GM23338 (cell line): ENCODE data around the gene ZNF579. TPM values are rescaled to one million over a fixed set of nuclear protein-coding genes. Genes with fewer than 3 reads are reported as not detected.
"Not testable (repeated sequence)": the region's sequence is repeated elsewhere in the genome, so short reads cannot be mapped to it uniquely, and the experiment has no call there.

Source experiments
- ATAC-seq: fragments of 200-7000 bp; cut with Tn5 transposase; 3 replicates; pipeline ENCODE4 v1.9.1; 2020
- DNase-seq: peaks from one replicate; pipeline ENCODE4 v3.0.0-alpha.2; 2015; ENCODE audit warnings: low spot score
- H2AFZ ChIP-seq: fragments of 200-600 bp; sonication (generic); 2 replicates; pipeline ENCODE4 v1.8.0; 2016; ENCODE audit warnings: antibody characterized with exemption, mild to moderate bottlenecking, moderate library complexity
- H3F3A ChIP-seq: fragments of 200-600 bp; sonication (generic); replicated peaks from 2 replicates; pipeline ENCODE4 v1.8.0; 2017; ENCODE audit warnings: antibody characterized with exemption, mixed run types, low read depth
- H3K27ac ChIP-seq: fragments of 200-600 bp; sonication (generic); 2 replicates; pipeline ENCODE4 v1.6.1; 2016; ENCODE audit warnings: low read depth
- H3K27me3 ChIP-seq: fragments of 200-600 bp; sonication (generic); 2 replicates; pipeline ENCODE4 v1.8.0; 2016; ENCODE audit warnings: mild to moderate bottlenecking, mixed run types, moderate library complexity; ENCODE audit not compliant: insufficient read depth
- H3K36me3 ChIP-seq: fragments of 200-600 bp; sonication (generic); 2 replicates; pipeline ENCODE4 v1.8.0; 2016; ENCODE audit warnings: mild to moderate bottlenecking; ENCODE audit not compliant: insufficient read depth
- H3K4me1 ChIP-seq: fragments of 200-600 bp; sonication (generic); 2 replicates; pipeline ENCODE4 v1.8.0; 2016; ENCODE audit warnings: mild to moderate bottlenecking, moderate library complexity; ENCODE audit not compliant: insufficient read depth
- H3K4me2 ChIP-seq: fragments of 200-600 bp; sonication (generic); 2 replicates; pipeline ENCODE4 v1.7.1; 2017; ENCODE audit warnings: mixed run types
- H3K4me3 ChIP-seq: fragments of 200-600 bp; sonication (generic); 2 replicates; pipeline ENCODE4 v1.6.1; 2016; ENCODE audit warnings: mixed run types
- H3K79me2 ChIP-seq: fragments of 200-600 bp; sonication (generic); replicated peaks from 2 replicates; pipeline ENCODE4 v1.8.0; 2017; ENCODE audit warnings: mild to moderate bottlenecking; ENCODE audit not compliant: insufficient read depth
- H3K9me2 ChIP-seq: fragments of 200-600 bp; sonication (generic); 2 replicates; pipeline ENCODE4 v1.8.0; 2017; ENCODE audit not compliant: insufficient read depth
- H4K20me1 ChIP-seq: fragments of 200-600 bp; sonication (generic); replicated peaks from 2 replicates; pipeline ENCODE4 v1.8.0; 2017; ENCODE audit warnings: mild to moderate bottlenecking; ENCODE audit not compliant: insufficient read depth
- H3K27ac Mint-ChIP-seq: 2 replicates; pipeline ENCODE4 v1.8.0; 2020; ENCODE audit warnings: inconsistent platforms, mild to moderate bottlenecking, moderate library complexity, mixed read lengths
- H3K27me3 Mint-ChIP-seq: 3 replicates; pipeline ENCODE4 v1.8.0; 2022; ENCODE audit warnings: low read depth, mild to moderate bottlenecking, moderate library complexity, mixed read lengths, inconsistent platforms; ENCODE audit not compliant: insufficient read depth, poor library complexity
- H3K36me3 Mint-ChIP-seq: 3 replicates; pipeline ENCODE4 v1.8.0; 2021; ENCODE audit warnings: low read depth, mild to moderate bottlenecking, inconsistent platforms, moderate library complexity, mixed read lengths
- H3K4me1 Mint-ChIP-seq: 3 replicates; pipeline ENCODE4 v1.8.0; 2020; ENCODE audit warnings: mild to moderate bottlenecking, inconsistent platforms, mixed read lengths
- H3K4me3 Mint-ChIP-seq: 3 replicates; pipeline ENCODE4 v1.8.0; 2021; ENCODE audit warnings: moderate library complexity, mild to moderate bottlenecking, inconsistent platforms, mixed read lengths
- H3K9me3 Mint-ChIP-seq: 3 replicates; pipeline ENCODE4 v1.8.0; 2020; ENCODE audit warnings: moderate library complexity, mild to moderate bottlenecking, inconsistent platforms, mixed read lengths
- JUNB ChIP-seq: IDR thresholded peaks from one replicate; pipeline ENCODE4 v1.6.1; 2016; ENCODE audit warnings: antibody characterized with exemption; ENCODE audit not compliant: unreplicated experiment
- STAT1 ChIP-seq: IDR thresholded peaks from one replicate; pipeline ENCODE4 v1.6.1; 2016; ENCODE audit warnings: antibody characterized with exemption; ENCODE audit not compliant: unreplicated experiment
- polyA plus RNA-seq: library from polyadenylated mRNA; unstranded; fragments of >200 nt; fragmentation: Nextera tagmentation; extraction: Ambion mirVana; gene quantifications from 2 replicates; pipeline ENCODE4 v1.2.1, GENCODE V29; 2016
- total RNA-seq: library from RNA; depleted of rRNA; stranded (reverse); fragments of >200 nt; shearing (Covaris generic); gene quantifications from 2 replicates; pipeline ENCODE4 v1.2.3, GENCODE V29; 2014
- TF ChIP-seq, protein P1 (sequence below): IDR thresholded peaks from one replicate; pipeline ENCODE4 v1.6.1; 2018; ENCODE audit warnings: antibody characterized with exemption; ENCODE audit not compliant: unreplicated experiment

ZNF579 gene
- total and polyA plus RNA-seq, 2 experiments from 2014 or later = 7.3 to 12.2 TPM

DNA sequence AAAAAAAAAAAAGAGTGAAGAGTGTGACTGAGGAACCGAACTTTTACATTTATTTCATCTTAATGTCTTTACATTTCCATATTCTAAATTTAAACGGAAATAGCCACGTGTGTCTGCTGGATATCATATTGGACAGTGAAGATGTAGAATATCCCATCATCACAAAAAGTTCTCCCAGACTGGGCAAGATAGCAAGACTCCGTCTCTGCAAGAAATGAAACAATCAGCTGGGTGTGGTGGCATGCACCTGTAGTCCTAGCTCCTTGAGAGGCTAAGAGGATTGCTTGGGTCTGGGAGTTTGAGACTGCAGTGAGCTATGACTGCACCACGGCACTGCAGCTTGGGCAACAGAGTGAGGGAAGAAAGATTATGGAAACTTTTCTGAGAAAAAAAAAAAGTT lies 3.9 kb downstream of the ZNF579 start (continued):
- TF ChIP-seq, protein P1, sequence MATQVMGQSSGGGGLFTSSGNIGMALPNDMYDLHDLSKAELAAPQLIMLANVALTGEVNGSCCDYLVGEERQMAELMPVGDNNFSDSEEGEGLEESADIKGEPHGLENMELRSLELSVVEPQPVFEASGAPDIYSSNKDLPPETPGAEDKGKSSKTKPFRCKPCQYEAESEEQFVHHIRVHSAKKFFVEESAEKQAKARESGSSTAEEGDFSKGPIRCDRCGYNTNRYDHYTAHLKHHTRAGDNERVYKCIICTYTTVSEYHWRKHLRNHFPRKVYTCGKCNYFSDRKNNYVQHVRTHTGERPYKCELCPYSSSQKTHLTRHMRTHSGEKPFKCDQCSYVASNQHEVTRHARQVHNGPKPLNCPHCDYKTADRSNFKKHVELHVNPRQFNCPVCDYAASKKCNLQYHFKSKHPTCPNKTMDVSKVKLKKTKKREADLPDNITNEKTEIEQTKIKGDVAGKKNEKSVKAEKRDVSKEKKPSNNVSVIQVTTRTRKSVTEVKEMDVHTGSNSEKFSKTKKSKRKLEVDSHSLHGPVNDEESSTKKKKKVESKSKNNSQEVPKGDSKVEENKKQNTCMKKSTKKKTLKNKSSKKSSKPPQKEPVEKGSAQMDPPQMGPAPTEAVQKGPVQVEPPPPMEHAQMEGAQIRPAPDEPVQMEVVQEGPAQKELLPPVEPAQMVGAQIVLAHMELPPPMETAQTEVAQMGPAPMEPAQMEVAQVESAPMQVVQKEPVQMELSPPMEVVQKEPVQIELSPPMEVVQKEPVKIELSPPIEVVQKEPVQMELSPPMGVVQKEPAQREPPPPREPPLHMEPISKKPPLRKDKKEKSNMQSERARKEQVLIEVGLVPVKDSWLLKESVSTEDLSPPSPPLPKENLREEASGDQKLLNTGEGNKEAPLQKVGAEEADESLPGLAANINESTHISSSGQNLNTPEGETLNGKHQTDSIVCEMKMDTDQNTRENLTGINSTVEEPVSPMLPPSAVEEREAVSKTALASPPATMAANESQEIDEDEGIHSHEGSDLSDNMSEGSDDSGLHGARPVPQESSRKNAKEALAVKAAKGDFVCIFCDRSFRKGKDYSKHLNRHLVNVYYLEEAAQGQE = no peak
- TF ChIP-seq STAT1 = no peak
- TF ChIP-seq JUNB = no peak

GRCh38 chr19:55573929-55574328 lies 6.7 kb downstream of the ZNF579 start:
- not testable (repeated sequence) for ATAC-seq, H2AFZ ChIP-seq, H3K4me2 ChIP-seq, H4K20me1 ChIP-seq, H3K4me1 ChIP-seq, DNase-seq, H3K27me3 ChIP-seq, H3K4me3 Mint-ChIP-seq, H3K27me3 Mint-ChIP-seq, H3K9me3 Mint-ChIP-seq, H3K27ac ChIP-seq, H3K4me1 Mint-ChIP-seq, H3K27ac Mint-ChIP-seq, H3K36me3 ChIP-seq, H3K4me3 ChIP-seq, H3K79me2 ChIP-seq, H3F3A ChIP-seq, H3K9me2 ChIP-seq
- H3K36me3 Mint-ChIP-seq = peaks cover 20% of the 10 kb centered on the region

- not testable (repeated sequence) for H3K79me2 ChIP-seq, H3K27ac Mint-ChIP-seq, H3K27me3 ChIP-seq, H4K20me1 ChIP-seq, H3K27me3 Mint-ChIP-seq, H3K4me2 ChIP-seq, H3K27ac ChIP-seq, H3K9me3 Mint-ChIP-seq, H3K4me1 ChIP-seq, H3K4me1 Mint-ChIP-seq, H3K4me3 Mint-ChIP-seq, H3K36me3 Mint-ChIP-seq, DNase-seq, H2AFZ ChIP-seq, H3F3A ChIP-seq, H3K36me3 ChIP-seq, H3K4me3 ChIP-seq, ATAC-seq, H3K9me2 ChIP-seq
Measured at GRCh38 chr19:55569477-55569876, 11.2 kb downstream of the ZNF579 start.

- Mint-ChIP-seq H3K27ac (no peak overlapping the region), H3K9me3 (no peaks in the 10 kb centered on the region), H3K4me3 (no peak overlapping the region), H3K27me3 (peaks cover 4% of the 10 kb centered on the region), H3K36me3 (no peaks in the 10 kb centered on the region), H3K4me1 (no peaks in the 10 kb centered on the region)
- DNase-seq (no peak), ATAC-seq (no peak)
- H3K27me3 ChIP-seq = no peaks in the 10 kb centered on the region
- no peak for TF ChIP-seq STAT1
- H3K27ac ChIP-seq = no peak overlapping the region
- no peak overlapping the region for H2AFZ ChIP-seq
- H3F3A ChIP-seq = no peaks in the 10 kb centered on the region
- no peaks in the 10 kb centered on the region for H3K79me2 ChIP-seq
- H3K36me3 ChIP-seq = no peaks in the 10 kb centered on the region
- no peaks in the 10 kb centered on the region for H3K4me1 ChIP-seq
- no peak overlapping the region for H3K4me2 ChIP-seq
- H3K9me2 ChIP-seq = peaks cover 4% of the 10 kb centered on the region; the same call in 1 of the 2 replicates
- H3K4me3 ChIP-seq = no peak overlapping the region
- H4K20me1 ChIP-seq = no peaks in the 10 kb centered on the region
Measured at GRCh38 chr19:55567708-55568328, 12.8 kb downstream of the ZNF579 start.
